ENCODE results near the gene SNRK.

Gene SNRK

DNA sequence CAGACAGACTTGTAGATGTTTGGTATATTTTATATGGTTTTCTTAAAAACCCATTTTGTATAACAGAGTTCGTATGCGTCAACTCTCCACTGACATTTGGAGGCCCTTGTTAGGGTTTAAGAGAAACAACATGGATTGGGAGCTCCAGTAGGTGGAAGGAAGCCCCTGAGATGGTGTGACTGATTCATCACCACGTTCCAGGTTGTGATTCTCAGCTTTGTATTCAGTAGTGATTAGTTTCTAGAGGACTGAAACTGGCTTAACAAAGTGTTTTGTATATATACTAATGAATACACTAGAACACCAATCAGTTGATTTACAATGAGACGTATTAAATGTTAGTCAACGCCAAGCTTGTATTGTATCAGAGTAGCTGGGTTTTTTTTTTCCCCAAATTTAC is 33.9 kb downstream of the SNRK start:
- H3K9ac ChIP-seq = no peak overlapping the region
- no peak overlapping the region for H3K4me3 ChIP-seq
- no peaks in the 10 kb centered on the region for H3K27me3 ChIP-seq
- peaks cover 9 to 27% (median 19%) of the 10 kb centered on the region in 11 experiments; a peak in 17 of 22 replicates for H3K9me3 ChIP-seq (replicated peaks in 1 of 11)
- H3K4me2 ChIP-seq = no peak overlapping the region
- H3K27ac ChIP-seq = no peak overlapping the region
- peaks cover 21 to 78% (median 45%) of the 10 kb centered on the region in 11 experiments; a peak in 21 of 22 replicates for H3K36me3 ChIP-seq
- peaks cover 0 to 46% (median 13%) of the 10 kb centered on the region in 11 experiments; a peak in 12 of 22 replicates for H4K20me1 ChIP-seq
- TF ChIP-seq Cebpa-rat (IDR thresholded peaks at IDR 0.05) = no peak
- peaks cover 0 to 24% (median 11%) of the 10 kb centered on the region in 10 experiments; a peak in 14 of 20 replicates for H3K4me1 ChIP-seq

- peaks cover 0 to 62% (median 13%) of the 10 kb centered on the region in 11 experiments; a peak in 11 of 22 replicates for H4K20me1 ChIP-seq
- H3K9ac ChIP-seq = no peak overlapping the region
- H3K27me3 ChIP-seq = no peaks in the 10 kb centered on the region
- peaks cover 0 to 55% (median 23%) of the 10 kb centered on the region in 10 experiments; a peak in 19 of 20 replicates for H3K4me1 ChIP-seq
- H3K9me3 ChIP-seq (replicated peaks in 1 of 11) = peaks cover 9 to 31% (median 22%) of the 10 kb centered on the region in 11 experiments; a peak in 18 of 22 replicates
- peaks cover 16 to 54% (median 37%) of the 10 kb centered on the region in 11 experiments; a peak in 21 of 22 replicates for H3K36me3 ChIP-seq
- no peak overlapping the region for H3K4me3 ChIP-seq
- no peak overlapping the region for H3K27ac ChIP-seq
- H3K4me2 ChIP-seq = no peak overlapping the region
- no peak for TF ChIP-seq Cebpa-rat (IDR thresholded peaks at IDR 0.05)
Observed at GRCh38 chr3:43323541-43323940, 37.2 kb downstream of the SNRK start.

DNA sequence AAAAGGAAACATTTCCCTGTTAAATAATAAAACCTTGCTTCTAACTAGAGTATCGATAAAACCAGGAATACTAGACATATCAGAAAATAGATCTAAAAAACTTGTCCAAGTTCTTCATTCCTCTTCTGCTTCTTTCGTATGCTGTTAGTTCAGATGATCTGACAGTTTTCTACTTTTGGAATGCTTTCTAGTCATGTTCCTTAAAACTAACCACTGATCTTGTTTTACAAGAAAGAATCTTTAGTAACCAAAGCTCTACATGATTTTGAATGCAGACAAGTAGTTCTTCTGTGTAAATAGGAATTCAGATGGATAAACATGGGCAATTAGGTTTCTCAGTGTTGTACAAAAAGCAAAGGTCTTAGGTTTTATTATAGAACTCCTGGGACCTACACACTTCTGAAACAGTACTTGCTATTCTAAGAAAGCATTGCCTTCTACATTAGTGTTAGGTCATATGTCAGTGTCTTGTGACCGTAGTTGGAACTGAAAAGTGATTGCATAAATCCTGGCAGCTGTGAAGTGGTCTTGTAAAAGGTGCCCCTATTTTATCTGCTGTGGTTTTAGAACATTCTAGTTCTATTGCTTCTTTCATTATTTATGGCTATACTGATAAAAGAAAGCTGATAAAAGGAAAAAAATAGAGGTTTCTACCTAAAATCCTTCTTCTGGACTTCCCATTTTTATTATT is 40.7 kb downstream of the SNRK start:
- Histone ChIP-seq H3K9ac (peak overlapping the region in 2 of 11 experiments; percentile 20 to 25; a peak in 3 of 22 replicates), H3K27me3 (no peaks in the 10 kb centered on the region), H3K9me3 (replicated peaks in 1 of 11) (peaks cover 9 to 33% (median 22%) of the 10 kb centered on the region in 11 experiments; a peak in 18 of 22 replicates), H4K20me1 (peaks cover 0 to 71% (median 15%) of the 10 kb centered on the region in 11 experiments; a peak in 11 of 22 replicates), H3K4me1 (peaks cover 0 to 50% (median 20%) of the 10 kb centered on the region in 10 experiments; a peak in 16 of 20 replicates), H3K36me3 (peaks cover 12 to 50% (median 38%) of the 10 kb centered on the region in 11 experiments; a peak in 20 of 22 replicates), H3K27ac (peak overlapping the region in 4 of 11 experiments; percentile 6 to 37 (median 24); a peak in 4 of 22 replicates), H3K4me3 (peak overlapping the region in 1 of 10 experiments; percentile 7; a peak in 1 of 20 replicates), H3K4me2 (peak overlapping the region in 7 of 11 experiments; percentile 3 to 73 (median 28); a peak in 8 of 22 replicates)
- TF ChIP-seq Cebpa-rat (IDR thresholded peaks at IDR 0.05) = no peak

DNA sequence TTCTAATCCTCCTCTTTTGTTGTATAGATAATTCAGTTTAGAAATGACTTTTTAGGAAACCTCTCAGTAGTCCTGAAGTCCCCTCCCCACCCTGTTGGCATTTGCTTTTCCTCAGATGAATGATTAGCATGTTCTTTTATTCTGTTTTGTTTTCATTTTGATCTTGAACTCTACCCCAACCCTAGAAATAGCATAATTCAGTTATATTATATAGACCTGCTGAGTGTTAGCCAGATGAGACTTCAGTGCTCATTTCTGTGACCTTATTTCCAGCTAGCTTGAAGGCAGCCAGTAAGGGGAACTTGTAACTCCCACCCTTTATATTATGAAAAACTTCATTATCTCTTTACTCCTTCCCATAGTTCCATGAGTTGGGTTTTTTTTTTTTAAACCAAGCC is 41.2 kb downstream of the SNRK start:
- Histone ChIP-seq H3K4me1 (peaks cover 0 to 50% (median 20%) of the 10 kb centered on the region in 10 experiments; a peak in 16 of 20 replicates), H3K36me3 (peaks cover 16 to 51% (median 40%) of the 10 kb centered on the region in 11 experiments; a peak in 21 of 22 replicates), H3K4me2 (peak overlapping the region in 5 of 11 experiments; percentile 6 to 73 (median 30); a peak in 5 of 22 replicates), H3K4me3 (peak overlapping the region in 1 of 10 experiments; percentile 1; a peak in 1 of 20 replicates), H4K20me1 (peaks cover 0 to 71% (median 15%) of the 10 kb centered on the region in 11 experiments; a peak in 11 of 22 replicates), H3K27ac (peak overlapping the region in 3 of 11 experiments; percentile 15 to 37 (median 34); a peak in 2 of 22 replicates), H3K27me3 (no peaks in the 10 kb centered on the region), H3K9me3 (replicated peaks in 1 of 11) (peaks cover 8 to 35% (median 23%) of the 10 kb centered on the region in 11 experiments; a peak in 19 of 22 replicates), H3K9ac (peak overlapping the region in 2 of 11 experiments; percentile 20 to 25; a peak in 2 of 22 replicates)
- TF ChIP-seq Cebpa-rat (IDR thresholded peaks at IDR 0.05) = no peak

- H3K4me1 ChIP-seq = peaks cover 0 to 50% (median 20%) of the 10 kb centered on the region in 10 experiments; a peak in 16 of 20 replicates
- H3K4me3 ChIP-seq = no peak overlapping the region
- TF ChIP-seq Cebpa-rat (IDR thresholded peaks at IDR 0.05) = no peak
- H3K9ac ChIP-seq = no peak overlapping the region
- no peak overlapping the region for H3K4me2 ChIP-seq
- peaks cover 6 to 35% (median 27%) of the 10 kb centered on the region in 11 experiments; a peak in 20 of 22 replicates for H3K9me3 ChIP-seq (replicated peaks in 1 of 11)
- peaks cover 0 to 71% (median 15%) of the 10 kb centered on the region in 11 experiments; a peak in 11 of 22 replicates for H4K20me1 ChIP-seq
- H3K36me3 ChIP-seq = peaks cover 18 to 51% (median 40%) of the 10 kb centered on the region in 11 experiments
- H3K27ac ChIP-seq = no peak overlapping the region
- H3K27me3 ChIP-seq = no peaks in the 10 kb centered on the region
Observed at GRCh38 chr3:43328653-43329052, 42.3 kb downstream of the SNRK start.

DNA sequence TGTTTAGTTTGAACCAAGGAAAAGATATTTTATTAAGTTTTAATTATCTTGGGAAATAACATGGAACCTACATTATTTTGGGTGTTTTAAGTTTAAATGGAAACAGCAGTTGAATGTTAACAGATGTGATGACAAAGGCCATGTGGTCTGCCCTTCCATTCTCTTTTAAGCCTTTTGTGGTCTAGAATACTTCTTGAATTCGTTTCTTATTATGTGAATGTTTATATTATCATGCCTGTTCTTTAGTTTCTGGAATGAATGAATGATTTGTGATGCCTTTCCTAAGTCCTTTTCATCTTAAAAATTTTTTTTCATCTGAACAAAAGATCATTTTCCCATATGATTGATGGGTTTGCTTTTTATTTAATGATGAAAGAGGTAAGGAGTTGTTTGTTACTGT is 44.6 kb downstream of the SNRK start:
- H3K9ac ChIP-seq = no peak overlapping the region
- H3K36me3 ChIP-seq = peaks cover 39 to 72% (median 64%) of the 10 kb centered on the region in 11 experiments
- no peak overlapping the region for H3K4me2 ChIP-seq
- TF ChIP-seq Cebpa-rat (IDR thresholded peaks at IDR 0.05) = no peak
- H3K4me1 ChIP-seq = peaks cover 0 to 39% (median 15%) of the 10 kb centered on the region in 10 experiments; a peak in 16 of 20 replicates
- peaks cover 21 to 57% (median 51%) of the 10 kb centered on the region in 11 experiments for H3K9me3 ChIP-seq (replicated peaks in 1 of 11)
- no peak overlapping the region for H3K27ac ChIP-seq
- no peak overlapping the region for H3K4me3 ChIP-seq
- peaks cover 0 to 51% (median 11%) of the 10 kb centered on the region in 11 experiments; a peak in 11 of 22 replicates for H4K20me1 ChIP-seq
- no peaks in the 10 kb centered on the region for H3K27me3 ChIP-seq

GRCh38 chr3:43331381-43331780 is 45.0 kb downstream of the SNRK start:
- Histone ChIP-seq H3K4me2 (no peak overlapping the region), H3K4me1 (peaks cover 0 to 35% (median 12%) of the 10 kb centered on the region in 10 experiments; a peak in 16 of 20 replicates), H3K36me3 (peaks cover 43 to 76% (median 68%) of the 10 kb centered on the region in 11 experiments), H3K4me3 (no peak overlapping the region), H3K9ac (no peak overlapping the region), H3K27ac (no peak overlapping the region), H3K27me3 (no peaks in the 10 kb centered on the region), H3K9me3 (replicated peaks in 1 of 11) (peaks cover 25 to 61% (median 55%) of the 10 kb centered on the region in 11 experiments), H4K20me1 (peaks cover 0 to 47% (median 9%) of the 10 kb centered on the region in 11 experiments; a peak in 11 of 22 replicates)
- TF ChIP-seq Cebpa-rat (IDR thresholded peaks at IDR 0.05) = no peak

GRCh38 chr3:43334976-43335375 is 48.6 kb downstream of the SNRK start:
- Histone ChIP-seq H4K20me1 (peaks cover 0 to 15% (median 0%) of the 10 kb centered on the region in 11 experiments; a peak in 6 of 22 replicates), H3K9me3 (replicated peaks in 1 of 11) (peaks cover 57 to 83% (median 76%) of the 10 kb centered on the region in 11 experiments), H3K27me3 (peaks cover 0 to 4% (median 0%) of the 10 kb centered on the region in 11 experiments; a peak in 1 of 22 replicates), H3K4me3 (no peak overlapping the region; a peak in 1 of 20 replicates), H3K4me2 (no peak overlapping the region), H3K9ac (no peak overlapping the region), H3K36me3 (peaks cover 78 to 100% (median 89%) of the 10 kb centered on the region in 11 experiments), H3K27ac (no peak overlapping the region), H3K4me1 (peaks cover 0 to 15% (median 0%) of the 10 kb centered on the region in 10 experiments; a peak in 3 of 20 replicates)
- no peak for TF ChIP-seq Cebpa-rat (IDR thresholded peaks at IDR 0.05)

Measured in BLaER1 treated with 17β-estradiol and CSF1 and Interleukin-3, amounts not matched to agents 10 nM and 100 nM (cell line).